PC-9 (cell line): Measurements from ENCODE around the gene MEX3A. TPM values are rescaled to one million over a fixed set of nuclear protein-coding genes. Genes with fewer than 3 reads are reported as not detected.

ENCODE experiments used
- BruUV-seq: library from RNA; stranded (reverse); fragments of 400-500 nt; replicated peaks from 2 replicates; lab custom pipeline; 2021; lab: Mats Ljungman, UMichigan
- CTCF ChIA-PET: fragments of 300-600 bp; sonication (Branson Sonifier 250); formaldehyde crosslinking; loops from one replicate; lab custom pipeline; 2022; ENCODE audit warnings: antibody characterized with exemption; lab: Charles Lee
- POLR2A ChIA-PET: fragments of 300-600 bp; sonication (Branson Sonifier 250); formaldehyde crosslinking; loops from one replicate; lab custom pipeline; 2022; ENCODE audit warnings: antibody characterized with exemption; ENCODE audit not compliant: unreplicated experiment; lab: Charles Lee
- DNase-seq, 2 experiments: peaks; one replicate each; pipeline versions ENCODE4 v3.0.0 to v3.0.0-alpha.2; 2015 to 2022; ENCODE audit warnings: mixed read lengths in 1 of 2
- H2AFZ ChIP-seq: fragments of 200-600 bp; sonication (generic); 2 replicates; pipeline ENCODE4 v1.8.1; 2017; ENCODE audit warnings: antibody characterized with exemption
- H3F3A ChIP-seq: fragments of 200-600 bp; sonication (generic); 2 replicates; pipeline ENCODE4 v1.8.1; 2017; ENCODE audit warnings: antibody characterized with exemption, mild to moderate bottlenecking, low read depth; ENCODE audit not compliant: insufficient read depth
- H3K27ac ChIP-seq: fragments of 200-600 bp; sonication (generic); 2 replicates; pipeline ENCODE4 v1.6.1; 2016; ENCODE audit warnings: mixed run types
- H3K27me3 ChIP-seq: fragments of 200-600 bp; sonication (generic); 2 replicates; pipeline ENCODE4 v1.6.1; 2016; ENCODE audit warnings: low read depth, mixed run types; ENCODE audit not compliant: insufficient read depth
- H3K36me3 ChIP-seq: fragments of 200-600 bp; sonication (generic); 2 replicates; pipeline ENCODE4 v1.6.1; 2016; ENCODE audit warnings: low read depth, mixed run types
- H3K4me1 ChIP-seq: fragments of 200-600 bp; sonication (generic); replicated peaks from 2 replicates; pipeline ENCODE4 v1.6.1; 2016; ENCODE audit warnings: mixed run types; ENCODE audit not compliant: insufficient read depth
- H3K4me2 ChIP-seq: fragments of 200-600 bp; sonication (generic); 2 replicates; pipeline ENCODE4 v1.6.1; 2017; ENCODE audit warnings: mixed run types
- H3K4me3 ChIP-seq: fragments of 200-600 bp; sonication (generic); 2 replicates; pipeline ENCODE4 v1.6.1; 2016; ENCODE audit warnings: mixed run types
- H3K79me2 ChIP-seq: fragments of 200-600 bp; sonication (generic); 2 replicates; pipeline ENCODE4 v1.6.1; 2017; ENCODE audit warnings: low read depth, mixed run types
- H3K9me2 ChIP-seq: fragments of 200-600 bp; sonication (generic); 2 replicates; pipeline ENCODE4 v1.8.1; 2017; ENCODE audit warnings: mild to moderate bottlenecking; ENCODE audit not compliant: insufficient read depth
- H3K9me3 ChIP-seq: fragments of 200-600 bp; sonication (generic); 2 replicates; pipeline ENCODE4 v1.8.1; 2016; ENCODE audit warnings: low read depth; ENCODE audit not compliant: insufficient read depth
- H4K20me1 ChIP-seq: fragments of 200-600 bp; sonication (generic); 2 replicates; pipeline ENCODE4 v1.8.1; 2017; ENCODE audit not compliant: insufficient read depth
- CTCF ChIP-seq: fragments of 200-600 bp; sonication (generic); conservative IDR thresholded peaks from 2 replicates; pipeline ENCODE4 v1.6.1; 2017; ENCODE audit warnings: mixed run types, antibody characterized with exemption, mild to moderate bottlenecking, moderate library complexity
- EZH2 ChIP-seq: fragments of 200-600 bp; sonication (generic); IDR thresholded peaks from 2 replicates; pipeline ENCODE4 v1.8.0; 2017; ENCODE audit warnings: antibody characterized with exemption, low read depth
- intact Hi-C: fragments of 100-400 bp; cut with micrococcal nuclease; formaldehyde crosslinking; loops from one replicate; pipeline ENCODE4 v1.10.0; 2022; ENCODE audit not compliant: unreplicated experiment
- total RNA-seq: library from RNA; stranded (reverse); gene quantifications from 2 replicates; pipeline ENCODE4 v1.2.3, GENCODE V29; 2021

The MEX3A gene
- total RNA-seq, 1 experiment from 2014 or later: 7.2 TPM

DNA sequence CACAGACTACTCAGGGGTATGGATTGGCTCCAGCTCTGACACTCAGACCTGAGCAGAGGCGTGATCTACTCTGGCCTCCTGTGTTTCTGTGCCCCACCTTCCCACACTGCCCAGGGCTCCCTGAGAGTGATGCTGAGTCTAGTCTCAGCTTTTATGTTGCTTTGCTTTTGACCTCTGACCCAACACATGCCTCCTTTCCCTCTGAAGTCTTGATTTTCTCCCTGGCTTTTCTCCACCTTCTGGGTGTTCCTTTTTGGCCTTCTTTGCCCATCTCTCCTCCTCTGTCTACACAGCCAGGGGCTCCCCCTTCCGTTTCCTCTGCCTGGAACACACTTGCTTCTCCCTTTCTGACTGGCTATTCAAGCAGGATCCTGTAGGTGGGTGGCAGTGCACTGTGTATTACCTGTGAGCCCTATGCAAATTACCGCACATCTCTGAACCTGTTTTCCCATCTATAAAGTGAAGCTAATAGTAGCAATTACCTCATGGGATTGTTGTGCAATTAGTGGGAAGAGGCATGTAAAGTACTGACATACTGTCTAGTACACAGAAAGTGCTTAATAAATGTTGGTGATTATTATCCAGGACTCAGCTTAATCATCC lies 13.7 kb upstream of the MEX3A start:
- Histone ChIP-seq H3K4me1 (peaks cover 44% of the 10 kb centered on the region), H3K9me2 (no peaks in the 10 kb centered on the region), H3F3A (peaks cover 24% of the 10 kb centered on the region), H2AFZ (no peak overlapping the region), H3K27me3 (no peaks in the 10 kb centered on the region), H3K4me2 (peak overlapping the region; percentile 39), H4K20me1 (no peaks in the 10 kb centered on the region), H3K4me3 (no peak overlapping the region), H3K36me3 (no peaks in the 10 kb centered on the region), H3K9me3 (no peaks in the 10 kb centered on the region), H3K79me2 (no peaks in the 10 kb centered on the region), H3K27ac (peak overlapping the region; percentile 13; the same call in 1 of the 2 replicates)
- peak in 1 of 2 experiments; percentile 52 for DNase-seq
- BruUV-seq: no TSS peak
- ChIA-PET CTCF (interaction anchor here (1.0 to 2.2 kb wide), 5 partner anchors 17 to 33 kb away, joined by 3 to 31 read pairs (median 8); no protein-coding TSS in a partner anchor), POLR2A (interaction anchor here (0.6 kb wide), 2 partner anchors 20 to 39 kb away, joined by 3 to 4 read pairs; no protein-coding TSS in a partner anchor)
- intact Hi-C loops: loop anchor here (1.0 to 10.0 kb wide), 2 partner anchors 34 to 219 kb away; no protein-coding TSS in a partner anchor
- no peak for TF ChIP-seq CTCF
- no peak for TF ChIP-seq EZH2

- no peaks in the 10 kb centered on the region for H3K27me3 ChIP-seq
- H3K9me3 ChIP-seq: no peaks in the 10 kb centered on the region
- no TSS peak for BruUV-seq
- intact Hi-C loops: loop anchor here (5.0 to 10.0 kb wide), 2 partner anchors 223 to 356 kb away; no protein-coding TSS in a partner anchor
- H3K9me2 ChIP-seq: no peaks in the 10 kb centered on the region
- H4K20me1 ChIP-seq: no peaks in the 10 kb centered on the region
- peaks cover 31% of the 10 kb centered on the region for H3K4me1 ChIP-seq
- TF ChIP-seq CTCF (no peak), EZH2 (no peak)
- no peak overlapping the region for H2AFZ ChIP-seq
- H3F3A ChIP-seq: peaks cover 9% of the 10 kb centered on the region; the same call in 1 of the 2 replicates
- POLR2A ChIA-PET: no interaction called here
- H3K79me2 ChIP-seq: no peaks in the 10 kb centered on the region
- H3K27ac ChIP-seq: no peak overlapping the region
- CTCF ChIA-PET: interaction anchor here (0.7 kb wide), 2 partner anchors 74 to 160 kb away, joined by 4 to 7 read pairs; no protein-coding TSS in a partner anchor
- H3K36me3 ChIP-seq: no peaks in the 10 kb centered on the region
- no peak overlapping the region for H3K4me2 ChIP-seq
- no peak overlapping the region for H3K4me3 ChIP-seq
- DNase-seq: no peak
Measured at GRCh38 chr1:156091610-156092009, 9.3 kb upstream of the MEX3A start.

GRCh38 chr1:156090840-156091188 lies 8.5 kb upstream of the MEX3A start:
- H3K36me3 ChIP-seq: no peaks in the 10 kb centered on the region
- BruUV-seq: no TSS peak
- no peaks in the 10 kb centered on the region for H3K27me3 ChIP-seq
- peak overlapping the region; percentile 41; the same call in 1 of the 2 replicates for H3K4me2 ChIP-seq
- H3K4me1 ChIP-seq: peaks cover 31% of the 10 kb centered on the region
- no peak overlapping the region for H3K27ac ChIP-seq
- H2AFZ ChIP-seq: no peak overlapping the region
- peak; percentile 81 to 84 for DNase-seq
- H3K4me3 ChIP-seq: no peak overlapping the region
- H3K9me3 ChIP-seq: no peaks in the 10 kb centered on the region
- H3K79me2 ChIP-seq: no peaks in the 10 kb centered on the region
- intact Hi-C loops: loop anchor here (1.0 to 10.0 kb wide), 4 partner anchors 39 to 356 kb away; no protein-coding TSS in a partner anchor
- peak; percentile 92 for TF ChIP-seq CTCF
- TF ChIP-seq EZH2: no peak
- peaks cover 8% of the 10 kb centered on the region; the same call in 1 of the 2 replicates for H3F3A ChIP-seq
- no peaks in the 10 kb centered on the region for H4K20me1 ChIP-seq
- no peaks in the 10 kb centered on the region for H3K9me2 ChIP-seq
- ChIA-PET CTCF (interaction anchor here (0.6 to 1.1 kb wide), 3 partner anchors 32 to 160 kb away, joined by 3 to 7 read pairs (median 6); no protein-coding TSS in a partner anchor), POLR2A (no interaction called here)
